Panc1 (cell line): Measurements from ENCODE around the gene CSRNP2. TPM values are rescaled to one million over a fixed set of nuclear protein-coding genes. Genes with fewer than 3 reads are reported as not detected.
A peak's percentile ranks its signal among the peaks of the same experiment; 100 is the strongest.

Experiments used
- ATAC-seq: fragments of 200-7000 bp; cut with Tn5 transposase; 2 replicates; pipeline ENCODE4 v1.9.1; 2020; ENCODE audit warnings: mild to moderate bottlenecking, moderate library complexity
- BruUV-seq: library from RNA; stranded (reverse); fragments of 400-500 nt; replicated peaks from 2 replicates; lab custom pipeline; 2021; lab: Mats Ljungman, UMichigan
- CTCF ChIA-PET: fragments of 300-600 bp; sonication (Branson Sonifier 250); formaldehyde crosslinking; loops from one replicate; lab custom pipeline; 2022; ENCODE audit warnings: antibody characterized with exemption; lab: Charles Lee
- POLR2A ChIA-PET: fragments of 300-600 bp; sonication (Branson Sonifier 250); formaldehyde crosslinking; loops from one replicate; lab custom pipeline; 2022; ENCODE audit warnings: antibody characterized with exemption; lab: Charles Lee
- DNase-seq: peaks from one replicate; pipeline ENCODE4 v3.0.0-alpha.2; 2010; ENCODE audit warnings: low read depth, low spot score
- H3K27ac ChIP-seq: 2 replicates; pipeline ENCODE4 v1.5.1; 2011; ENCODE audit warnings: mild to moderate bottlenecking, low read length, inconsistent platforms
- H3K27me3 ChIP-seq: fragments of 200-500 bp; sonication (Bioruptor generic); 2 replicates; pipeline ENCODE4 v1.6.0; 2014; ENCODE audit warnings: low read length, inconsistent platforms; ENCODE audit not compliant: control insufficient read depth, insufficient read depth
- H3K36me3 ChIP-seq: fragments of 200-500 bp; sonication (Bioruptor generic); 2 replicates; pipeline ENCODE4 v1.5.1; 2014; ENCODE audit warnings: inconsistent platforms, mild to moderate bottlenecking, low read length, moderate library complexity; ENCODE audit not compliant: control insufficient read depth, insufficient read depth
- H3K4me1 ChIP-seq: 2 replicates; pipeline ENCODE4 v1.5.1; 2011; ENCODE audit warnings: inconsistent platforms, mild to moderate bottlenecking, low read length, moderate library complexity; ENCODE audit not compliant: control insufficient read depth, insufficient read depth
- H3K4me3 ChIP-seq, 2 experiments: 2 replicates each; pipeline ENCODE4 v1.5.1; 2011 to 2012; ENCODE audit warnings: low read depth in 2 of 2, low read length in 2 of 2, mild to moderate bottlenecking in 2 of 2, inconsistent platforms in 1 of 2, moderate library complexity in 1 of 2
- H3K9me3 ChIP-seq: fragments of 200-500 bp; sonication (Bioruptor generic); 2 replicates; pipeline ENCODE4 v1.5.1; 2014; ENCODE audit warnings: low read depth, mild to moderate bottlenecking, inconsistent platforms, low read length, moderate library complexity; ENCODE audit not compliant: control insufficient read depth, insufficient read depth
- POLR2AphosphoS5 ChIP-seq: IDR thresholded peaks from 2 replicates; pipeline ENCODE4 v1.6.1; 2012; ENCODE audit warnings: mild to moderate bottlenecking, low read depth, low read length, moderate library complexity
- REST ChIP-seq, 2 experiments: IDR thresholded peaks; 2 replicates each; pipeline ENCODE4 v1.6.1; 2011 to 2012; ENCODE audit warnings: low read depth in 2 of 2, control low read depth in 1 of 2, low read length in 1 of 2, mild to moderate bottlenecking in 1 of 2, moderate library complexity in 1 of 2; ENCODE audit not compliant: insufficient read depth in 1 of 2
- SIN3A ChIP-seq: IDR thresholded peaks from 2 replicates; pipeline ENCODE4 v1.6.1; 2012; ENCODE audit warnings: low read depth, mild to moderate bottlenecking, low read length, moderate library complexity, borderline replicate concordance; ENCODE audit not compliant: insufficient read depth
- TCF7L2 ChIP-seq: IDR thresholded peaks from 2 replicates; pipeline ENCODE4 v1.6.1; 2011; ENCODE audit warnings: mild to moderate bottlenecking, low read depth, low read length, inconsistent platforms
- in situ Hi-C: cut with HindIII; loops from 2 replicates; pipeline ENCODE4 v1.10.0; 2016; ENCODE audit warnings: low sequenced_read_pairs, low pct_unique_long_range_greater_than_20kb
- intact Hi-C: fragments of 100-400 bp; cut with micrococcal nuclease; formaldehyde crosslinking; loops from one replicate; pipeline ENCODE4 v1.10.0; 2022; ENCODE audit not compliant: unreplicated experiment
- total RNA-seq: library from RNA; stranded (reverse); gene quantifications from one replicate; pipeline ENCODE4 v1.2.1, GENCODE V29; 2021; ENCODE audit not compliant: unreplicated experiment
- TF ChIP-seq, protein P1 (sequence below): fragments of 450-650 bp; IDR thresholded peaks from 2 replicates; pipeline ENCODE4 v1.5.1; 2017; ENCODE audit warnings: mild to moderate bottlenecking

CSRNP2 gene
- total RNA-seq, 1 experiment from 2014 or later: 50.5 TPM

- BruUV-seq: no TSS peak
- intact Hi-C loops (no loop called here), in situ Hi-C loops (no loop called here)
- H3K27me3 ChIP-seq: no peaks in the 10 kb centered on the region
- no peak for ATAC-seq
- H3K27ac ChIP-seq: no peak overlapping the region
- no peak for DNase-seq
- TF ChIP-seq REST (IDR thresholded peaks at IDR 0.05; ENCODE audit: insufficient read depth in 1 of 2, low read depth in 2 of 2, low read length in 1 of 2) (no peak), POLR2AphosphoS5 (no peak), TCF7L2 (no peak), SIN3A (no peak)
- TF ChIP-seq, protein P1, sequence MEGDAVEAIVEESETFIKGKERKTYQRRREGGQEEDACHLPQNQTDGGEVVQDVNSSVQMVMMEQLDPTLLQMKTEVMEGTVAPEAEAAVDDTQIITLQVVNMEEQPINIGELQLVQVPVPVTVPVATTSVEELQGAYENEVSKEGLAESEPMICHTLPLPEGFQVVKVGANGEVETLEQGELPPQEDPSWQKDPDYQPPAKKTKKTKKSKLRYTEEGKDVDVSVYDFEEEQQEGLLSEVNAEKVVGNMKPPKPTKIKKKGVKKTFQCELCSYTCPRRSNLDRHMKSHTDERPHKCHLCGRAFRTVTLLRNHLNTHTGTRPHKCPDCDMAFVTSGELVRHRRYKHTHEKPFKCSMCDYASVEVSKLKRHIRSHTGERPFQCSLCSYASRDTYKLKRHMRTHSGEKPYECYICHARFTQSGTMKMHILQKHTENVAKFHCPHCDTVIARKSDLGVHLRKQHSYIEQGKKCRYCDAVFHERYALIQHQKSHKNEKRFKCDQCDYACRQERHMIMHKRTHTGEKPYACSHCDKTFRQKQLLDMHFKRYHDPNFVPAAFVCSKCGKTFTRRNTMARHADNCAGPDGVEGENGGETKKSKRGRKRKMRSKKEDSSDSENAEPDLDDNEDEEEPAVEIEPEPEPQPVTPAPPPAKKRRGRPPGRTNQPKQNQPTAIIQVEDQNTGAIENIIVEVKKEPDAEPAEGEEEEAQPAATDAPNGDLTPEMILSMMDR: no peak
- ChIA-PET POLR2A (no interaction called here), CTCF (no interaction called here)
- no peaks in the 10 kb centered on the region for H3K9me3 ChIP-seq
- H3K4me3 ChIP-seq: no peak overlapping the region
- H3K4me1 ChIP-seq: peaks cover 9% of the 10 kb centered on the region
- H3K36me3 ChIP-seq: peaks cover 2% of the 10 kb centered on the region; the same call in 1 of the 2 replicates
These were observed 2.4 kb upstream of the CSRNP2 start for GRCh38 chr12:51085757-51086156.

- POLR2A ChIA-PET: interaction anchor here (0.6 to 0.7 kb wide), 2 partner anchors 22 to 73 kb away, joined by 3 read pairs; no protein-coding TSS in a partner anchor
- peaks cover 9% of the 10 kb centered on the region for H3K4me1 ChIP-seq
- TSS peak; percentile 86 for BruUV-seq
These were observed 753 bp downstream of the CSRNP2 start for GRCh38 chr12:51082561-51083125.

More at GRCh38 chr12:51082561-51083125, 753 bp downstream of the CSRNP2 start:
- in situ Hi-C loops: no loop called here
- TF ChIP-seq, protein P1: no peak
- TF ChIP-seq REST (IDR thresholded peaks at IDR 0.05; ENCODE audit: insufficient read depth in 1 of 2, low read depth in 2 of 2, low read length in 1 of 2) (no peak), POLR2AphosphoS5 (peak; percentile 50; the same call in 1 of the 2 replicates)
- CTCF ChIA-PET: no interaction called here
- peak; percentile 18; the same call in 1 of the 2 replicates for ATAC-seq
- intact Hi-C loops: loop anchor here (5.0 kb wide), 1 partner anchor 135 kb away; the partner anchor contains the start of gene POU6F1
- Histone ChIP-seq H3K4me3 (peak overlapping the region; percentile 91 to 93), H3K27ac (peak overlapping the region; percentile 87), H3K27me3 (no peaks in the 10 kb centered on the region), H3K36me3 (peaks cover 2% of the 10 kb centered on the region; the same call in 1 of the 2 replicates), H3K9me3 (no peaks in the 10 kb centered on the region)
- DNase-seq: no peak
